ENCODE results near the gene NCR2.

NCR2 gene

DNA sequence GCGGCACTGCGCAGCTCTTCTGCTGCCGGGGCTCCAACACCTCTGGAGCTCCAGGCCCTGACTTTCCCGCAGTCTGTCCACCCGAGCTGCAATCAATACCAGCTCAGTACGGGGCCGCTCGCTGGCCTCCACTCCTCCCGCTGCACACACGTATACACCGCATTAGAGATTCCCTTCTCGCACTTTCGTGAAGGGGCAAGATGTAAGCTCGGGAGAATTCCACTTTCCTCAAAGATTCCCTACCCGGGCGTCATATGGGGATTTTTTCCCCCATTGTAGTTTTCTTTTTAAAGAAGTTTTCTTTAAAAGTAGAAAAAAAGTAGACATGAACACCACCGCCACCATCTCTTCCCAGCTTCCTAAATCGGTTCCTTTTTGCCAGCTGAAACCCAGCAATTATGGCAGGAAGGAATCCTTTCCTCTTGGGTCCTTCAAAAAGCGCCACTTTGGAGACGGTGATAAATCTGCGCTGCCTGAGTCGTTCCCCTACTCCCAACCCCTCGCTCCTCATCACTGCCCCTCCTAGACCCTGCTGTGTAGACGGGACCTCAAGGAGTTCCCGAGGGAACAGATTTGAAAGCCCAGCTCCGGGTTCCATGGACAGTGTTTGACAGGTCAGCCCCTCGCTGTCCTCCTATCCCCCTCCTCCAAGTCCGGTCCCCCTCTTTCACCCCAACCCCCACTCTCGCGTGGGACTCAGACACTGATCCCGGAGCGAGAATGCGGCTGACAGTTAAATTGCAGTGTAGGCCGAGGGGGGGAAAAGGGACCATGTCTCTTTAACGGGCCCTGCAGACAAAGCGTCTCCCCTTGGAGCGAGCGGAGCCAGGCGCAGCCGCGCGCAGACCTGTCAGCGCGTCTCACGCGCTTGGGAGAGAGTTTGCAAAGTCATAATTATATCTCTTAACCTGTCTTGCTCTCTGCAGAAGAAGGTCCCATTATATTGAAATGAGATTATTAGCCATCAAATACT lies 39.5 kb downstream of the NCR2 start:
- Mint-ChIP-seq H3K36me3 (ENCODE audit: low read depth) (no peaks in the 10 kb centered on the region), H3K27ac (no peak overlapping the region), H3K9me3 (no peaks in the 10 kb centered on the region), H3K4me3 (no peak overlapping the region), H3K4me1 (ENCODE audit: low read depth) (peaks cover 47% of the 10 kb centered on the region), H3K27me3 (peaks cover 86% of the 10 kb centered on the region)
- intact Hi-C loops (cut with micrococcal nuclease), result no loop called here

DNA sequence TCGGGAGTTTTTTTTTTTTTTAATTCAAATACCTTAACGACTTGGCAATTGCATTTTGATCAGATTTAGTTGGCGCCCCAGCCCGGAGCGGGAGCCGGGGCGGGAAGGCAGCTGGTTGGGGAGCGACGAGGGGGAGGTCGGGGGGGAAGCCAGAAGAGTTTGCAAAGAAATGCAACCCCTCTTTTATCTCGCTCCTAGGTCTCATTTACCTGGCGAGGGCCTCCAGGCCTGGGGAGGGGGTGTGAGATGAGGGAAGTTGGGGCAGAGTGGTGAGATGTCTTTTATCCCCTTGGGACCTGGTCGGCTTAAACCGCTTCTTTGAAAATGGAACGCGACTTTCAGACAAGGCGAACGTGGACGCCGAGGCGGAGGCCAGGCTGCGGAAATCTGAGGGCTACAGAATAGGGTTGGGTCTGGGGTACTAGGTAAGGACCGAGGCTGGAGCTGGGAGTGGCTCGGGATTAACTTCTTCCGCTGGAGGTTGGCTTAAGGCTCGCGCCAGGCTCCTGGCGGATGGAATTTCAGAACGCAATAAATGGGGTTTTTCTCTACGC lies 40.3 kb downstream of the NCR2 start:
- no peaks in the 10 kb centered on the region for H3K36me3 Mint-ChIP-seq (ENCODE audit: low read depth)
- H3K4me1 Mint-ChIP-seq (ENCODE audit: low read depth), result peaks cover 47% of the 10 kb centered on the region
- intact Hi-C loops (cut with micrococcal nuclease), result no loop called here
- H3K9me3 Mint-ChIP-seq, result no peaks in the 10 kb centered on the region
- H3K27me3 Mint-ChIP-seq, result peaks cover 78% of the 10 kb centered on the region
- H3K27ac Mint-ChIP-seq, result no peak overlapping the region
- H3K4me3 Mint-ChIP-seq, result no peak overlapping the region

DNA sequence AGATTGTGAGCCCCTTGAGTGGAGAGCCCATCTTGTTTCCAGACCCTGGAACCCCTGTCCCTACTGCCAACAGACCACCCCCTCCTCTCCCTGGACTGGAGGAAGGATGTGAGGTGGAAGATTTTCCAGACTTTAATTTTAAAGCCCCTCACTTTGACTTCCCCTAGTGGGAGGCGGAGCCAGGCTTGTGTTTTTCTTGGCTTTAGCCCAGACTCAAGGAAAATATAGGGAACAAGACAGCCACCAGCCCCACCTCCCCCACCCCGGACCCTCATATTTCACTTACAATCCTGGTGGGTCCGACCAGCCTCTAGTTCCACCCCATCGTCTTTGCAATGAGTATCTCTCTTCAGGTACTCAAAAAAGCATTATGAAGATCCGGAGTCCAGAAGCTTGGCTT lies 40.8 kb downstream of the NCR2 start:
- Mint-ChIP-seq H3K4me3 (no peak overlapping the region), H3K4me1 (ENCODE audit: low read depth) (peaks cover 46% of the 10 kb centered on the region), H3K36me3 (ENCODE audit: low read depth) (no peaks in the 10 kb centered on the region), H3K9me3 (no peaks in the 10 kb centered on the region), H3K27me3 (peaks cover 73% of the 10 kb centered on the region), H3K27ac (no peak overlapping the region)
- intact Hi-C loops (cut with micrococcal nuclease), result no loop called here

DNA sequence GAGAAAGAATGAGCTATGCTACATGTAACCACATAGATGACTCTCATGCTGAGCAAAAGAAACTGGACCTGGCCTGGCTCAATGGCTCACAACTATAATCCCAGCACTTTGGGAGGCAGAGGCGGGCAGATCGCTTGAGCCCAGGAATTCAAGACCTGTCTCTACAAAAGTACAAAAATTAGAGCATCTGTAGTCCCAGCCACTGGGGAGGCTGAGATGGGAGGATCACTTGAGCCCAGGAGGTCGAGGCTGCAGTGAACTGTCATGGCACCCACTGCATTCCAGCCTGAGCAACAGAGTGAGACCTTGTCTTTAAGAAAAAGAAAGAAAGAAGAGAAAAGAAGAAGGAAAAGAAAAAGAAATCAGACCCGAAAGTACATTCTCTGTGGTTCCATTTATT lies 41.7 kb downstream of the NCR2 start:
- H3K27me3 Mint-ChIP-seq, result peaks cover 72% of the 10 kb centered on the region
- no peak overlapping the region for H3K27ac Mint-ChIP-seq
- H3K4me3 Mint-ChIP-seq, result no peak overlapping the region
- intact Hi-C loops (cut with micrococcal nuclease), result no loop called here
- no peaks in the 10 kb centered on the region for H3K9me3 Mint-ChIP-seq
- no peaks in the 10 kb centered on the region for H3K36me3 Mint-ChIP-seq (ENCODE audit: low read depth)
- H3K4me1 Mint-ChIP-seq (ENCODE audit: low read depth), result peaks cover 37% of the 10 kb centered on the region

DNA sequence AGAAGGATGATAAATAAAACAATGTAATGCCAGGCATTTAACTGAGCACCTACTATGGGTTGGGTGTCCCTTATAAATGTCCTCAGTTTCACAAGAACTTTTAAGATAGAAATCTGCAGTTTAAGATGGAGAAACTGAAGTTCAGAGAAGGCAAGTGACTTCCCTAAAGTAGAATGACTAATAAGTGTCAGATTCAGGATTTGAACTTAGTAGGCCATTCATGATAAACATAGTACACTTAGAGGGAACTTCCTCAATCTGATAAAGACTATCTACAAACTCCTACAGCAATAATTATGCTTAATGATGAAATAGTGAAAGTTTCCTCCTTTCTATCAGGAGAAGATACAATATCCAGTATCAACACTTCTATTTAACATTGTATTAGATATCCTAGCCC lies 43.9 kb downstream of the NCR2 start:
- Mint-ChIP-seq H3K27me3 (peaks cover 69% of the 10 kb centered on the region), H3K4me3 (no peak overlapping the region), H3K4me1 (ENCODE audit: low read depth) (peaks cover 29% of the 10 kb centered on the region), H3K27ac (no peak overlapping the region), H3K36me3 (ENCODE audit: low read depth) (no peaks in the 10 kb centered on the region), H3K9me3 (no peaks in the 10 kb centered on the region)
- intact Hi-C loops (cut with micrococcal nuclease), result no loop called here

DNA sequence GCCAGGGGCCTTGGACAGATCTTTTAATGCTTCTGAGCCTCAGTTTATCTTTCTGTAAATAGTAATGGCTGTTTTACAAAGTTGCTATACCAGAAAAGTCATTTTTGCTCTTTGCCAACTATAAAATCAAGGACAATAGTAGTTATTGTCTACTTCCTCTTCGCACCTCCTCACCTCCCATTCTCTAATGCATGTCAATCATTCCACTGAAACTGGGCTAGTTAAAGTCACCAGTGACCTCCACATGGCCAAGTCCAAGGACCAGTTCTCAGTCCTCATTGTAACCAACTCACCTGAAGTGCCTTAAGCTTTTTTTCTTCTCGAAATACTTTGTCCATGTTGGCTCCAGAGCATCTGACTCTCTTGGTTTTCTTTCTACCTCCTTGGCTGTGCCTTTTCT lies 51.2 kb downstream of the NCR2 start:
- H3K27ac Mint-ChIP-seq, result no peak overlapping the region
- H3K27me3 Mint-ChIP-seq, result peaks cover 50% of the 10 kb centered on the region
- peaks cover 10% of the 10 kb centered on the region for H3K4me1 Mint-ChIP-seq (ENCODE audit: low read depth)
- H3K36me3 Mint-ChIP-seq (ENCODE audit: low read depth), result no peaks in the 10 kb centered on the region
- peaks cover 9% of the 10 kb centered on the region for H3K9me3 Mint-ChIP-seq
- no peak overlapping the region for H3K4me3 Mint-ChIP-seq
- intact Hi-C loops (cut with micrococcal nuclease), result no loop called here

DNA sequence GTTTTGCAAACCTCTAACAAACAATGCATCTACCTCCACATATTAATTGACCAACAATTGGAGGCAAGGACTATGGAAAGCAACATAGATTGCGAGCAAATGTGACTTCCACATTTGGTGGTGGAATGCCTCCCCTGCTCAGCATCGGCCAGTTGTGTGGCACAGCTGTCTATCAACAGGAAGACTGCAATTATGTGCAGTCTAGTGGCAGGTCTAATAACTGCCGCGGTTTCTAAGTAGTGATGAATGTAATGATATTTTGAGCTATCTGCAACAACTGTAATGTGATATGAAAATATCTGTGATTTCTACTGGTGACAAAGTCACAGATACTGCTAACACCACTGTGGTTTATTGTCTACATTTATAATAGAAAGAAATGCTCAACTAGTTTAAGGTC lies 56.8 kb downstream of the NCR2 start:
- intact Hi-C loops (cut with micrococcal nuclease), result no loop called here
- H3K27me3 Mint-ChIP-seq, result peaks cover 46% of the 10 kb centered on the region
- H3K27ac Mint-ChIP-seq, result no peak overlapping the region

DNA sequence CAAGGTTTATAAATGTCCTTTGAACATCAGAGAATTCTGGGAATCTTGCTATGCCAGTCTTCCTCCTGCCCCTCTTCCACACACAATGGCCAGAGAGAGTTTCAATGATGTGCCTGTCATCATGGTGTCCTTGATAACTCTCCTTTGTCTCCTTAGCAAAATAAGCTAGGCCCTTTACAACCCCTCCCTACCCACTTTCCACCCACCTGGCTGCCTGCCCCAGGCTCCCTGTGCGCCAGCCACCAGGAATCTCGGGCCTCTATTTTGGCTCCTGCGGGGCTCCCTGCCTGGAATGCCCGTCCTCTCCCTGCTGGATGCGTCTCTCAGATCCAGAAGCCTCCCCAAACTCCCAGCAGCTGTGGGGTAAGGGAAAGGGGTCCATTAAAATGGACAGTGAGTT lies 60.9 kb downstream of the NCR2 start:
- Mint-ChIP-seq H3K27me3 (peaks cover 57% of the 10 kb centered on the region), H3K27ac (no peak overlapping the region), H3K4me3 (no peak overlapping the region), H3K36me3 (ENCODE audit: low read depth) (no peaks in the 10 kb centered on the region), H3K9me3 (peaks cover 19% of the 10 kb centered on the region), H3K4me1 (ENCODE audit: low read depth) (no peaks in the 10 kb centered on the region)
- intact Hi-C loops (cut with micrococcal nuclease), result no loop called here

More for the DNA sequence above, 56.8 kb downstream of the NCR2 start:
- Mint-ChIP-seq H3K4me1 (ENCODE audit: low read depth) (no peaks in the 10 kb centered on the region), H3K9me3 (peaks cover 25% of the 10 kb centered on the region), H3K36me3 (ENCODE audit: low read depth) (no peaks in the 10 kb centered on the region), H3K4me3 (no peak overlapping the region)

DNA sequence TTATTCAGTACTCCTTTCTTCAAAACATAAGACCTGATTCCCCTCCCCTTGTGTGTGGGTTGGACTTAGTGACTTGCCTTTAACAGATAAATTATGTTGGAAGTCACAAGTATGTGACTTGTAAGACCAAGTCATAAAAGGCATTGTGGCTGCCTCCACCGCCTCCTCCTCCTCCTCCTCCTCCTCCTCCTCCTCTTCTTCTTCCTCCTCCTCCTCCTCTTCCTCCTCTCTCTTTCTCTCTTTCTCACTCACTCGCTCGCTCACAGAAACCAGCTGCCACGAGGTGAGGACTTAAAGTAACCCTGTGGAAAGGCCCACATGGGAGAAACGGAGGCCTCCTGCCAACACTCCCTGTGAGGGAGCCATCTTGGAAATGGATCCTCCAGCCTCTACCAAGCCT lies 64.0 kb downstream of the NCR2 start:
- H3K27ac Mint-ChIP-seq, result no peak overlapping the region

More for the DNA sequence above, 64.0 kb downstream of the NCR2 start:
- H3K36me3 Mint-ChIP-seq (ENCODE audit: low read depth), result no peaks in the 10 kb centered on the region
- H3K27me3 Mint-ChIP-seq, result peaks cover 58% of the 10 kb centered on the region
- intact Hi-C loops (cut with micrococcal nuclease), result no loop called here
- H3K9me3 Mint-ChIP-seq, result peaks cover 15% of the 10 kb centered on the region
- H3K4me3 Mint-ChIP-seq, result no peak overlapping the region
- H3K4me1 Mint-ChIP-seq (ENCODE audit: low read depth), result no peaks in the 10 kb centered on the region
